Activated T-cell treated with anti-CD3 and anti-CD28 coated beads, Interleukin-2, amount 50 U/mL, for 72 hours (primary cell): Measurements from ENCODE around the gene PFDN5. TPM values are rescaled to one million over a fixed set of nuclear protein-coding genes. Genes with fewer than 3 reads are reported as not detected.

Source experiments
- ATAC-seq, 2 donors: fragments of 150-1000 bp; cut with Tn5 transposase; replicated peaks in 1 of 2; 2 replicates each; pipeline ENCODE4 v1.10.0; 2021; ENCODE audit warnings: moderate library complexity in 2 of 2, mild to moderate bottlenecking in 1 of 2
- DNase-seq, 2 donors: peaks; one replicate each; pipeline ENCODE4 v3.0.0; 2021 to 2022; ENCODE audit warnings: mixed read lengths in 1 of 2
- H3K27ac Mint-ChIP-seq: one replicate; pipeline ENCODE4 v1.8.0; 2022; ENCODE audit warnings: mild to moderate bottlenecking, moderate library complexity, mixed read lengths
- H3K27me3 Mint-ChIP-seq: one replicate; pipeline ENCODE4 v1.8.0; 2022; ENCODE audit warnings: low read depth, mixed read lengths
- H3K36me3 Mint-ChIP-seq, 2 donors: one replicate each; pipeline ENCODE4 v1.8.0; 2022; ENCODE audit warnings: mixed read lengths in 2 of 2, mild to moderate bottlenecking in 1 of 2; ENCODE audit not compliant: insufficient read depth in 2 of 2
- H3K4me1 Mint-ChIP-seq: one replicate; pipeline ENCODE4 v1.8.0; 2022; ENCODE audit warnings: low read depth, mixed read lengths
- H3K4me3 Mint-ChIP-seq, 2 donors: one replicate each; pipeline ENCODE4 v1.8.0; 2022; ENCODE audit warnings: mild to moderate bottlenecking in 2 of 2, mixed read lengths in 2 of 2, moderate library complexity in 2 of 2
- H3K9me3 Mint-ChIP-seq, 2 donors: one replicate each; pipeline ENCODE4 v1.8.0; 2022; ENCODE audit warnings: mixed read lengths in 2 of 2
- total RNA-seq, 2 donors: library from RNA; stranded (reverse); gene quantifications; one replicate each; pipeline ENCODE4 v1.2.3, GENCODE V29; 2022

The PFDN5 gene
- total RNA-seq = 100 to 1,000 TPM; 301 to 318 TPM

DNA sequence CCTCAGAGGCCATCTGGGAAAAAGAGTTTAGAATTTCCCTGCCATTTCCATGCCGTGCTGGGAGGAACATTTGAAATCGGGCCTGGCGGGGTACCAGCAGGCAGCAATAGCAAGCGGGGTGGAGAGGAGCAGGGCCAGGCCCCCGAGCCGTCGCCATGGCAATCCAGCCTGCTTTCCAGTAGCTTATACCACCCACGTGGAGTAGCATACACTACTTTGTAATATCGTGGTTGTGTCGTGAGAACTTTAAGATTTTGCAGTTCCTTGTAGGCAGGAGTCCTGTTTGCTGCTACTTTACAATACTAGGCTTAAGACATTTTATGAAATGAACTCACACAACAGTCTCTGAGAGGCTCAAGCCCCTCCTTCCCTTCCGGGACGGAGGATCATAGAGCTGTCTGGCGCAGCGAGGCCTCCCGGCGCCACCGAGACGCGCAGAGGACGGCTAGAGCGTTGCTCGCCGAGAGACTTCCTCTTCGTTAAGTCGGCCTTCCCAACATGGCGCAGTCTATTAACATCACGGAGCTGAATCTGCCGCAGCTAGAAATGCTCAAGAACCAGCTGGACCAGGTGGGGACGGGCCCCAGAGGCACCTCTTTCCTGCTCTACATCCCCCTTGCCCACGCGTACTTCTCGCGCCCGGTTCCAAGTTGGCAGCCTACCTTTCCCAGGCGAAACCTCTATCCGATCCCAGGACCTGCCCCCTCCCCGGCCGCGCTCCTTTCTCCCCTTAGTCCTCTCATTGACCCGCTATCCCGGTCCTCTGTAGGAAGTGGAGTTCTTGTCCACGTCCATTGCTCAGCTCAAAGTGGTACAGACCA is at the start of gene PFDN5:
TSS of gene PFDN5 (plus strand) at position 473 of the 821 bp plus-strand sequence. CDS start at position 499, 26 bp downstream.
- peaks cover 64% of the 10 kb centered on the region for H3K4me1 Mint-ChIP-seq
- peak; percentile 85 to 86 for ATAC-seq

GRCh38 chr12:53251477-53252348 is 43.6 kb upstream of the PFDN5 start:
- Mint-ChIP-seq H3K9me3 (no peaks in the 10 kb centered on the region), H3K36me3 (peaks cover 2 to 3% of the 10 kb centered on the region in 2 donors), H3K27me3 (no peaks in the 10 kb centered on the region), H3K4me3 (peak overlapping the region; percentile 98 to 99), H3K27ac (peak overlapping the region; percentile 95), H3K4me1 (peaks cover 54% of the 10 kb centered on the region)
- DNase-seq (peak; percentile 80 to 83), ATAC-seq (peak; percentile 91 to 93)

More for the DNA sequence above, at the start of gene PFDN5:
- peaks cover 13 to 32% of the 10 kb centered on the region in 2 donors for H3K36me3 Mint-ChIP-seq
- peak within 1 kb of the TSS; percentile 94 for H3K27ac Mint-ChIP-seq
- H3K9me3 Mint-ChIP-seq = no peaks in the 10 kb centered on the region
- no peaks in the 10 kb centered on the region for H3K27me3 Mint-ChIP-seq
- peak; percentile 90 to 92 for DNase-seq
- H3K4me3 Mint-ChIP-seq = peak within 1 kb of the TSS; percentile 96 to 97

GRCh38 chr12:53252349-53252916 is 42.9 kb upstream of the PFDN5 start:
- H3K27ac Mint-ChIP-seq = peak overlapping the region; percentile 79
- DNase-seq (no peak), ATAC-seq (peak; percentile 8 to 9)
- H3K4me1 Mint-ChIP-seq = peaks cover 54% of the 10 kb centered on the region
- no peaks in the 10 kb centered on the region for H3K9me3 Mint-ChIP-seq
- no peaks in the 10 kb centered on the region for H3K27me3 Mint-ChIP-seq
- H3K36me3 Mint-ChIP-seq = peaks cover 2 to 3% of the 10 kb centered on the region in 2 donors
- H3K4me3 Mint-ChIP-seq = peak overlapping the region; percentile 98 to 99

DNA sequence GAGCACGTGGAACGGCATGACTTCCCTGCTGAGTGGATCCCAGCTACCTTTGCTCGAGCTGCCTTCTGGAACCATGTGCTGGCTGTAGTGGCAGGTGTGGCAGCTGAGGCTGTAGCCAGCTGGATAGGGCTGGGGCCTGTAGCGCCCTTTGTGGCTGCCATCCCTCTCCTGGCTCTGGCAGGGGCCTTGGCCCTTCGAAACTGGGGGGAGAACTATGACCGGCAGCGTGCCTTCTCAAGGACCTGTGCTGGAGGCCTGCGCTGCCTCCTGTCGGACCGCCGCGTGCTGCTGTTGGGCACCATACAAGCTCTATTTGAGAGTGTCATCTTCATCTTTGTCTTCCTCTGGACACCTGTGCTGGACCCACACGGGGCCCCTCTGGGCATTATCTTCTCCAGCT is 42.0 kb upstream of the PFDN5 start:
- H3K4me1 Mint-ChIP-seq = peaks cover 54% of the 10 kb centered on the region
- H3K9me3 Mint-ChIP-seq = no peaks in the 10 kb centered on the region
- H3K36me3 Mint-ChIP-seq = peaks cover 2 to 3% of the 10 kb centered on the region in 2 donors
- DNase-seq (no peak), ATAC-seq (no peak)
- H3K27ac Mint-ChIP-seq = peak overlapping the region; percentile 64
- H3K4me3 Mint-ChIP-seq = peak overlapping the region; percentile 98 to 99
- H3K27me3 Mint-ChIP-seq = no peaks in the 10 kb centered on the region

- peak overlapping the region; percentile 28 for H3K27ac Mint-ChIP-seq
- H3K4me3 Mint-ChIP-seq = no peak overlapping the region
- ATAC-seq (no peak), DNase-seq (no peak)
- no peaks in the 10 kb centered on the region for H3K9me3 Mint-ChIP-seq
- H3K27me3 Mint-ChIP-seq = no peaks in the 10 kb centered on the region
- peaks cover 2 to 3% of the 10 kb centered on the region in 2 donors for H3K36me3 Mint-ChIP-seq
- peaks cover 54% of the 10 kb centered on the region for H3K4me1 Mint-ChIP-seq
Measured at GRCh38 chr12:53254816-53255545, 40.4 kb upstream of the PFDN5 start.

DNA sequence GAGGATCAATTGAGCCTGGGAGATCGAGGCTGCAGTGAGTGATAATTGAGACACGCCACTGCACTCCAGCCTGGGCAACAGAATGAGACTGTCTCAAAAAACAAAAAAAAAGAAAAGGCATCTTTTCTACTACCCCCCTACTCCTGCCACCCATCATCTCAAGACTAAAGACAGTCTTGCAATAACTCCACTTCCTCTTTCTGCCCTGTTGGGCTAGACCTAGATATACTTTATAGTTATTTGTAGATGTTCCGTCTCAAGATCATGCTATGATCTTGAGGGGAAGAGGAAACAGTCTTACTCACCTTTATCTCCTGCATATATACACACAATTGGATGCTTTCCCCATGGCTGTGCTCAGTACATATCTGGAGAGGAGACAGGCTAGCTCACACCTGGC is 39.3 kb upstream of the PFDN5 start:
- H3K4me1 Mint-ChIP-seq = peaks cover 46% of the 10 kb centered on the region
- DNase-seq = no peak
- H3K36me3 Mint-ChIP-seq = peaks cover 2 to 3% of the 10 kb centered on the region in 2 donors
- ATAC-seq = no peak
- no peaks in the 10 kb centered on the region for H3K27me3 Mint-ChIP-seq
- H3K27ac Mint-ChIP-seq = peak overlapping the region; percentile 89
- H3K9me3 Mint-ChIP-seq = no peaks in the 10 kb centered on the region
- H3K4me3 Mint-ChIP-seq = no peak overlapping the region

GRCh38 chr12:53258541-53259539 is 36.5 kb upstream of the PFDN5 start:
- Mint-ChIP-seq H3K27me3 (no peaks in the 10 kb centered on the region), H3K27ac (peak overlapping the region; percentile 31), H3K4me3 (no peak overlapping the region), H3K9me3 (no peaks in the 10 kb centered on the region), H3K4me1 (peaks cover 25% of the 10 kb centered on the region), H3K36me3 (no peaks in the 10 kb centered on the region)
- ATAC-seq = no peak
- no peak for DNase-seq

- Mint-ChIP-seq H3K4me3 (no peak overlapping the region), H3K27ac (no peak overlapping the region), H3K36me3 (no peaks in the 10 kb centered on the region), H3K4me1 (peaks cover 15% of the 10 kb centered on the region), H3K27me3 (no peaks in the 10 kb centered on the region), H3K9me3 (no peaks in the 10 kb centered on the region)
- DNase-seq (no peak), ATAC-seq (no peak)
Measured at GRCh38 chr12:53259891-53260290, 35.5 kb upstream of the PFDN5 start.

- ATAC-seq = no peak
- Mint-ChIP-seq H3K4me3 (peak overlapping the region in 1 of 2 donors; percentile 22), H3K27ac (peak overlapping the region; percentile 86)
Measured at GRCh38 chr12:53265783-53266182, 29.6 kb upstream of the PFDN5 start.

DNA sequence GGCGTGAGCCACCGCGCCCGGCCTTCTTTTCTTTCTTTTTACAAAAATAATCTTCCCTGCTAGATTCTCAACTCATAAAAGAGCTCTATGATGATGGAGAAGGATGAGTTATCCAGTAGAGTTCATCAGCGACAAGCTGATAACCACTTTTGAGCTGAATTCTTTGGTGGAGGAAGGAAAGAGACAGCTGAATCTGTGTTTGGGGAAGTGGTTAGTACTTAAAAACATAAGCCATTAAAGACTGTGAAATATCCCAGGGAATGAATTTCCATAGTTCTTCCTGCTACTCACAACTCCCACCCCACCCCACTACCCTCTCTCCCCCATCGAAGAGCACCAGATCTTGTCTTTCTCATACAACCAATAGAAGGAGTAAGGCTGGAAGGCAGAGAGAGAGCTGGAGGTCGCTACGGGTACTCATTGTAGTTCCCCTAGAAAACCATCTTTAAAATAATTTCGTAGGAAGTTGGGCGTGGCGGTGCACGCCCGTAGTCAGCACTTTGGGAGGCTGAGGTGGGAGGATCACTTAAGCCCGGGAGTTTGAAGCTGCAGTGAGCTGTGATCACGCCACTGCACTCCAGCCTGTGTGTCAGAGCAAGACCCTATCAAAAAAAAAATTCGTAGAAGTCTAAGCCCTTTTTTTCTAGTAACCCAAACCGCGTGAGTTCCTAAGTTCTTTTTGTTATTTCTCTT is 27.9 kb upstream of the PFDN5 start:
- Mint-ChIP-seq H3K27ac (peak overlapping the region; percentile 92), H3K4me1 (peaks cover 55% of the 10 kb centered on the region), H3K4me3 (peak overlapping the region; percentile 96 to 98), H3K9me3 (no peaks in the 10 kb centered on the region), H3K27me3 (no peaks in the 10 kb centered on the region), H3K36me3 (peaks cover 9 to 22% of the 10 kb centered on the region in 2 donors)
- ATAC-seq = peak; percentile 44 to 49
- peak; percentile 29 to 32 for DNase-seq

More at GRCh38 chr12:53265783-53266182, 29.6 kb upstream of the PFDN5 start:
- DNase-seq = no peak
- H3K4me1 Mint-ChIP-seq = peaks cover 43% of the 10 kb centered on the region
- no peaks in the 10 kb centered on the region for H3K9me3 Mint-ChIP-seq
- no peaks in the 10 kb centered on the region for H3K27me3 Mint-ChIP-seq
- H3K36me3 Mint-ChIP-seq = peaks cover 9 to 12% of the 10 kb centered on the region in 2 donors

- peak; percentile 88 to 89 for DNase-seq
- Mint-ChIP-seq H3K4me1 (peaks cover 56% of the 10 kb centered on the region), H3K36me3 (peaks cover 9 to 22% of the 10 kb centered on the region in 2 donors), H3K27ac (peak within 1 kb of the TSS; percentile 92), H3K9me3 (no peaks in the 10 kb centered on the region), H3K27me3 (no peaks in the 10 kb centered on the region), H3K4me3 (peak within 1 kb of the TSS; percentile 96 to 98)
- ATAC-seq = peak; percentile 91 to 92
Measured at GRCh38 chr12:53267999-53268629, 27.2 kb upstream of the PFDN5 start, which contains the start of gene ESPL1. Gene ESPL1 (plus strand): TSS chr12:53268299. CDS start chr12:53268767, 468 bp downstream.
